Measurements from ENCODE around the gene SLC45A3. TPM values are rescaled to one million over a fixed set of nuclear protein-coding genes. Genes with fewer than 3 reads are reported as not detected.

The SLC45A3 gene
- total RNA-seq, 1 experiment from 2014 or later = 16.7 TPM

DNA sequence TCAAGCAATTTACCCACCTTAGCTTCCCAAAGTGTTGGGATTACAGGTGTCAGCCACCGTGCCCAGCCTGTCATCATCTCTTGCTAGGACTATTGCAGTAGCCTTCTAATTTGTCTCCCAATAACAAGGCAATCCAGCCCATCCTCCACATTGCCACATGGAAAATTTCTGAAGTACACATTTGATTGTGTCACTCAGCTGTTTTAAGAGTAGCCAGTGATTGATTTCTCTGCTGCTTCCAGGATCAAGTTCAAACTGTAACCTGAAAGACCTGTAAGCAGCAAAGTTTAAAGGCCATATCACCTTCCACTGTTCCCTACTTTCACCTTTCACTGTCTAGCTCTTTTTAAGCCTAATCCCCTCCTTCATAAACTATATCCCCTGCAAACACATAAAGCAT lies 40.7 kb downstream of the SLC45A3 start:
- H3K4me1 ChIP-seq (ENCODE audit: insufficient read depth, low read length) = no peaks in the 10 kb centered on the region
- H2BK20ac ChIP-seq (ENCODE audit: low read depth, low read length, poor library complexity, severe bottlenecking) = no peak overlapping the region
- H3K27me3 Mint-ChIP-seq (ENCODE audit: low read depth) = peaks cover 10% of the 10 kb centered on the region
- no peak overlapping the region for H2BK120ac ChIP-seq (ENCODE audit: low read depth, low read length, poor library complexity, severe bottlenecking)
- H3K56ac ChIP-seq (ENCODE audit: insufficient read length, low read depth, low read length) = no peak overlapping the region
- H3T11ph ChIP-seq (ENCODE audit: low read length) = no peak overlapping the region
- H4K91ac ChIP-seq (ENCODE audit: insufficient read length, low read depth, low read length) = no peak overlapping the region
- no peaks in the 10 kb centered on the region for H3K9me3 ChIP-seq (ENCODE audit: control insufficient read depth, low read depth, low read length)
- H3K36me3 Mint-ChIP-seq (ENCODE audit: insufficient read depth in 1 of 3, low read depth in 3 of 3) = no peaks in the 10 kb centered on the region
- DNase-seq = no peak
- H3K4me2 ChIP-seq (ENCODE audit: insufficient read depth, insufficient read length, low read length) = no peak overlapping the region
- WGBS (ENCODE audit: extremely low coverage, insufficient read length, low lambda C conversion rate) = no CpG with 5 or more reads among the region's 1 CpG
- H3K23ac ChIP-seq (ENCODE audit: insufficient read length, low read depth, low read length) = no peak overlapping the region
- no peak overlapping the region for H3K14ac ChIP-seq (ENCODE audit: insufficient read depth, low read length)
- H3K79me2 ChIP-seq (ENCODE audit: insufficient read depth, low read length) = no peaks in the 10 kb centered on the region
- H3K23me2 ChIP-seq (ENCODE audit: insufficient read length, low read depth, low read length, poor library complexity, severe bottlenecking) = no peaks in the 10 kb centered on the region
- H3K4me1 Mint-ChIP-seq = no peaks in the 10 kb centered on the region
- no peaks in the 10 kb centered on the region for H3K9me3 Mint-ChIP-seq
- H3K79me1 ChIP-seq (ENCODE audit: insufficient read depth, low read depth, low read length, poor library complexity, severe bottlenecking) = no peaks in the 10 kb centered on the region
- H2BK12ac ChIP-seq (ENCODE audit: insufficient read length, low read depth, low read length) = no peak overlapping the region
- no peak overlapping the region for H3K4ac ChIP-seq (ENCODE audit: low read depth, low read length)
- H2BK5ac ChIP-seq (ENCODE audit: insufficient read length, low read length) = no peak overlapping the region
- no peak overlapping the region for H2BK15ac ChIP-seq (ENCODE audit: low read depth, low read length)
- no peak overlapping the region for H4K5ac ChIP-seq (ENCODE audit: insufficient read length, low read depth, low read length)
- H3K27ac ChIP-seq (ENCODE audit: insufficient read length, low read depth, low read length) = no peak overlapping the region
- no peaks in the 10 kb centered on the region for H4K20me1 ChIP-seq (ENCODE audit: control insufficient read depth, insufficient read depth, insufficient read length)
- H3K27me3 ChIP-seq (ENCODE audit: insufficient read depth, low read length) = no peaks in the 10 kb centered on the region
- H2AFZ ChIP-seq (ENCODE audit: low read length) = no peak overlapping the region
- H3K4me3 Mint-ChIP-seq = no peak overlapping the region
- no peak overlapping the region for H3K18ac ChIP-seq (ENCODE audit: insufficient read length, low read depth, low read length)
- TF ChIP-seq, protein P1, sequence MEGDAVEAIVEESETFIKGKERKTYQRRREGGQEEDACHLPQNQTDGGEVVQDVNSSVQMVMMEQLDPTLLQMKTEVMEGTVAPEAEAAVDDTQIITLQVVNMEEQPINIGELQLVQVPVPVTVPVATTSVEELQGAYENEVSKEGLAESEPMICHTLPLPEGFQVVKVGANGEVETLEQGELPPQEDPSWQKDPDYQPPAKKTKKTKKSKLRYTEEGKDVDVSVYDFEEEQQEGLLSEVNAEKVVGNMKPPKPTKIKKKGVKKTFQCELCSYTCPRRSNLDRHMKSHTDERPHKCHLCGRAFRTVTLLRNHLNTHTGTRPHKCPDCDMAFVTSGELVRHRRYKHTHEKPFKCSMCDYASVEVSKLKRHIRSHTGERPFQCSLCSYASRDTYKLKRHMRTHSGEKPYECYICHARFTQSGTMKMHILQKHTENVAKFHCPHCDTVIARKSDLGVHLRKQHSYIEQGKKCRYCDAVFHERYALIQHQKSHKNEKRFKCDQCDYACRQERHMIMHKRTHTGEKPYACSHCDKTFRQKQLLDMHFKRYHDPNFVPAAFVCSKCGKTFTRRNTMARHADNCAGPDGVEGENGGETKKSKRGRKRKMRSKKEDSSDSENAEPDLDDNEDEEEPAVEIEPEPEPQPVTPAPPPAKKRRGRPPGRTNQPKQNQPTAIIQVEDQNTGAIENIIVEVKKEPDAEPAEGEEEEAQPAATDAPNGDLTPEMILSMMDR (conservative IDR thresholded peaks at IDR 0.05) = no peak
- no peak overlapping the region for H3K9ac ChIP-seq (ENCODE audit: extremely low read depth, insufficient read length, low read length)
- no peak overlapping the region for H2AK5ac ChIP-seq (ENCODE audit: insufficient read length, low read length)
- H3K27ac Mint-ChIP-seq = no peak overlapping the region
- no peak overlapping the region for H4K8ac ChIP-seq (replicated peaks; ENCODE audit: insufficient read length, low read depth, low read length)
